ENCODE measurements around the gene RRBP1.

RRBP1 gene

DNA sequence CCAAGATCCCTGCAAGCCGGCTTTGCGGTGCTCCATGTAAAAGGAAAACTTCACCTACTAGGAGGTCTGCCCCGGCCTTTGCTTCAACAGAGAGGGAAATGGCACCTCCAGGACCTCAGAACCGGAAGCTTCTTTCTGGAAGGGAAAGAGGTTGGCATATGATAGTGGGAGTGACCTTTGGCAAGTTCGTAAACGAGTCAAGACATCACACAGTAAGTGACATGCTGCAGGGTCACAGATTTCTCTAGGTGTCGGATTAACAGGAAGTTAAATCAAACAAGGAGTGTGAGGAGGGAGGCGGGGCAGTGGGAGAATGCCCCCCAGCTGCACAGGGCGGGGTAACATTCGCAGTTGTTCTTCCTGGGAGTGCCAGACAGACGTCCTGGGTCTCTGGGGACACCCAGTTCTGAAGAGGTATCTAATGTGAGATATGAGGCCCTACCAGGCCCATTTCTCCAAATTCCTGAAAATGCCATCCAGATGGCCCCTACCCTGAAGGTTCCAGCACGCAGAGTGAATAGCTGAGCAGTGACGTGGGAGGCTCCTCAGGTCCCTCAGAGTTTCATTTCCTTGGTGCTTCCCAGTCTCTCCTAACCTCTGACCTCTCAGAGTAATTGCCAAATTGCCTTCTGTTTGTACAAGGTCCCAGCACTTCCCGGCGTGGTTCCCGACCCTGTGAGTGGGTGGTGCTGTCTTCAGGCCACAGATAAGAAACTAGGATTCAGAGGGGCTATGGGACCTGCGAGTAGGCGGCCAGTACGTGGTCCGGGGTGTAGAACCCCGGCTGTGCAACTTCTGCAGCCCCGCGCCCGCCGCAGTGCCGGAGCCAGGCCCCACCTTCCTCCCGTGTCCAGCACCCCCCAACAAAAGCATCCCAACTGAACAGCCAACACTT is 1.9 kb downstream of the RRBP1 start:
- DNase-seq: no peak

DNA sequence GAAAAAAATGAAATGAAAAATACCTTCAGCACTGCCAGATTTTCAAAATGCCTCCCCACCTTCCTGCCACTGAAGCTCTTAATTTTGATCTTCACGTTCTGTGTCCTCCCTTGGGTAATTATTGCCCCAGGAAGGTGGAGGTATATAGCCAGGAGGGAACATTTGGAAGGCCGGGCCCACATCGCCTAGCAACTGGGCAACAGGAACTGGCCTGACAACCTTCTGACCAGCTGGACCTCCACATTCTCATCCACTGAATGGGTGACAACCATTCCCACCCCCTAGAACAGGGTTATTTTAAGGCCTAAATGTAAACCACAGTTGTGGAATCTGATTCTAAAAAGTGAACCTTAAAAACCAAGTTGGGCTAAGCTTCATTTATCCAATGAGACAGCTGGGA is 3.2 kb downstream of the RRBP1 start:
- DNase-seq: no peak

DNA sequence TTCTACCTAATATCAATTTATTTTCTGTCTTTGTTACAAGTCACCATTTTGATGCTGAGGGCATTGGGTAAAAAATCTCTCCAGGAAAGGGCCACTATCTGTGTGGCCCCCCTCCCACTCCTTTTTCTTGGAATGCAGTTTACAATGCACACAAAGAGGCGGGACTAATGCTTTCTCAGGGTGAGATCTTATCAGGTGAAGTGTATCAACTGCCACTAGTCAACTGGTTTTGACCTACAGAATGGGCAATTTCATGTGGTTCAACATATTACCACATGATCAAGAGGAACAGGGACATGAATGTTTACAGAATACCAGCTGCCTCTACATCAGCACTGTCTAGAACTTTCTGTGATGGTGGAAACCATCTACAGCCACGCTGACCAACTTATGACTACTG is 3.7 kb downstream of the RRBP1 start:
- DNase-seq: no peak

DNA sequence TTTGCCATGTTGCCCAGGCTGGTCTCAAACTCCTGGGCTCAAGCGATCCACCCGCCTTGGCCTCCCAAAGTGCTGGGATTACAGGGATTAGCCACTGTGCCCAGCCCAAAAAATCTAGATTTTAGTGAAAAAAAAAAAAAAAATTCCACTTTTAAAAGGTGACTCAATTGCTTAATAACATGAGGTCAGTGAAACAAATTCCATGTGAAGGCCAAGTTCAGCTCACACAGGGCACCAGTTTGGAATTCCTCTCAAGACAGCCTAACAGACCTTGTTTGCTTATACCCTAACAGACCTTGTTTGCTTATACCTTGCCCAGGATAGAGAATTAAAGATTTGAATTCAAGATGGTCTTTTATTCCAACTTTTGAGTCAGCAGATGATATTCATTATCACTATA is 5.1 kb downstream of the RRBP1 start:
- DNase-seq: no peak

DNA sequence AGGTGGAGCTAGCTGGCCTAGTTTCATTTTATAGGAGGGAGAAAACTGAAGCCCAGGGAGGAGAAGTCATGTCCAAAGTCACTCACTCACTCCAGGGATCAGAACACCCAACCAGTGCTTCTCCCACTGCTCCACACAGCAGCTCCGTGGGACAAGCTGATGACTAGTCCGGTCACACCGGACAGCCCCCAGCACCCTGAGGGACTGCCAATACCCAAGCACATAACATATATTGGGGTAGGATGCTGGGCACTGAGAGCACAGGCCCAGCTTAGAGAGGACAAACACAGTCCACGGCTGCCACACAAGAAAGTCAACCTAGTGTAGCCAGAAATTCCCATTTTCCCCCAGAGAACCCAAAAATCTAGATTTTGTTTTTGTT is 5.7 kb downstream of the RRBP1 start:
- DNase-seq: no peak

DNA sequence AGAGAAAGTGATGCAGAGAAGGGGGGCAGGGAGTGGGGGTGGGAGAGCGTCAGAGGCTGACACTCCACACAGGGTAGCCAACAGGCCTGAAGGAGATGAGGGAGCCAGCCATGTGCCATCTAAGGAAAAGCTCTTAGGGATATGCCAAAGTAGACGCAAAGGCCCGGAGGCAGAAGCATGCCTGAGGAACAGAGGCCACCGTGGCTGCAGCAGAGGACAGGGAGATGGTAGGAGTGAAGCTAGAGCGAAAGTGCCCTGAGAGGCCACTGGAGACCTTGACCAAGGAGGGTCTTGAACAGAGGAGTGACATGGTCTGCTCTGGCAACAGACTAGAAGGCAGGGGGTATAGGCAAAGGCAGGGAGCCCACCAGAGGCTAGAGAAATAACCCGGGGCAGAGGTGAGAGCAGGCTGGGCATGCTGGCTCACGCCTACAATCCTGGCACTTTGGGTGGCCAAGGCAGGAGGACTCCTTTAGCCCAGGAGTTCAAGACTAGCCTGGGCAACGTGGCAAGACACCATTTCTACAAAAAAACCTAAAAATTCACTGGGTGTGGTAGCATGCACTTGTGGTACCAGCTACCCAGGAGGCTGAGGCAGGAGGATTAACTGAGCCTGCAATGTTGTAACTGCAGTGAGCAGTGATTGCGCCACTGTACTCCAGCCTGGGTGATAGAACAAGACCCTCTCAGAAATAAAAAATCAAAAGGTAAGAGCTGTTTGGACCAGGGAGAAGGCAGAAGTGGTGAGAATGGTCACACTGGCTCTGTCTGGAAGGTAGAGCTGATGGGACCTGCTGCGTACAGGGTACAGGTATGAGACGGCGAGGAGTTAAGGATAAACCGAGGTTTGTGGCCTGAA is 6.3 kb downstream of the RRBP1 start:
- no peak for DNase-seq

DNA sequence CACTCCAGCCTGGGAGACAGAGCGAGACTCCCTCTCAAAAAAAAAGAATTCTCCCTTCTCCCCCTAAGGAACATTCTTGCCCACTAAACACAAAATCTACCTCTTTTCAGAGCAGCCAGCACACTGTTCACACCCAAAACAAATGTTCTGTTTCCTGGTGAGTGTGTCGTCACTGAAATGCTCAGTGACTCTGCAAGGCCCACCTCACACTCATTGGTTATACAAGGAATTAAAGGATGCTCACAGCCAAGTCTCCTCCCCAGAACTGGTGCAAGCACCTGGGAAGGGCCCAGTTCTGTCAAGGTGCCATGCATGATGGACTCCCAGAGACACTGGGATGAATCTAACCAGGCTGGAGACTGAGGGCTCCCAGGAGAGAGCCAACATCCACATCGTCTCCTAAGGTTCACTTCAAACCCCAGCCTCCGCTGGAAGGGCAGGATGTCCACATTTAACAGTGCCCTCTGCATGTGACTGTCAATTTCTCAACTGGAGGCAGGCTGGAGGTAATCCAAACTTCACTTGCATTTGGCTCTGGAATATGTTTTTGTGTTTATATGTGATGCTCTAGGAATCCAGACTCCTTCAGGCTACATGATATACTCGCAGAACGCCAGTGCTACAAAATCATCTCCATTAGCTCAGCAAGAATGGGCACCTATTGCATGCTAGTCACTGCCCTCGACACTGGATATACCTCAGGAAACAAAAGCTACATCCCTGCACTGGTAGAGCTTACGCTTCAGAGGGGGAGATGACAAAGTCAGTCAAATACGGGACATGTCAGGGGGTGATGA is 7.1 kb downstream of the RRBP1 start:
- no peak for DNase-seq

DNA sequence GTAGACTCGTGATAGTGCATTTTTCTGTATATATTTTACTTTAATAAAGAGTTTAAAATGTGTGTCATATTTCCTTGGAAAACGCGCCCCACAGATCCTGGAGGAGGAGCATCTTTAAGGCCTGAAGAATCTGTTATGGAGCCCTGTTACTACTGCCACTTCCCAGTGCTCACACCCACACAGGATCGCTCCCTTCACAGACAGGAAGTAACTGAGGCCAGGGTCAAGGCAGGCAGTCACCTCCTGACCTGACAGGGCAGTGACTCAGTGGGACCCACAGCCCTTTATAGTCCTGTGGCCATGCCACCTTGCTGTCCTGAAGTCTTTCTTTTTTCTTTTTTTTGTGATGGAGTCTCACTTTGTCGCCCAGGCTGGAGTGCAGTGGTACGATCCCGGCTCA is 9.0 kb downstream of the RRBP1 start:
- no peak for DNase-seq

DNA sequence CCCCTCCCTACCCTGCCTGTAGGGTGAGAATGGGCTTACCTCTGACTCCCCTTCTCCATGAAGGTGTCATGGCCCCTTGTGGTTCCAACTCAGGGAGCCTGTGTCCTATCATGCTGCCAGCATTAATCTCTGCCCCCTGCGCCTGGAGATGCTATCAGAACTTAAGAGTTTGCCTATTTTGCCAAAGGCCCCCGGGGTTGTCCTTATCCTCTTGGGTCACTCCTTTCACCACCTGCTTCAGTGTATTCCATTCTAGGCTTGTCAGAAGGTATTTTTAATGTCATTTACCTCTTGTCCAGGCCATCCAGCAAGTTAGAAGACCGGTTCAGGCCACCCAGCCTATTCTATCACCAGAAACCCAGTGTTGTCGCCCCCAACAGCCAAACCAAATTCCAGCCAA is 10.5 kb downstream of the RRBP1 start:
- DNase-seq: no peak

DNA sequence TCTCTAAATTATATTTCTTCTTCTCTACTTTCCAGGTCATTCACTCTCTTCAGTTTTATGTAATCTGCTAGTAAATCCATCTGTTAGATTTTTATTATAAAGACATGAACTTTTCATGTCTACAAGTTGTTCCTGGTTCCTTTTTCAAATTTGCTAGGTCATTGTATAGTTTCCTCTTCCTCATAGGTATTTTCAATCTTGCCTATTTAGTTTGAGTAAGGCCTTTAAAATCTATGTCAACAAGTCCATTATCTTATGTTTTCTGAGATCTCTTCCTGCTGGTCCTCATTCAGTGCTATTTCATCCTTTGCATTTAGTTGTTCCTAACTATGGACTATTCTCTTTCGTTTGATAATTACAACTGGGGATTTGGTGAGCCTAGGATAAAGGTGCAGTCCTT is 11.0 kb downstream of the RRBP1 start:
- no peak for DNase-seq

DNA sequence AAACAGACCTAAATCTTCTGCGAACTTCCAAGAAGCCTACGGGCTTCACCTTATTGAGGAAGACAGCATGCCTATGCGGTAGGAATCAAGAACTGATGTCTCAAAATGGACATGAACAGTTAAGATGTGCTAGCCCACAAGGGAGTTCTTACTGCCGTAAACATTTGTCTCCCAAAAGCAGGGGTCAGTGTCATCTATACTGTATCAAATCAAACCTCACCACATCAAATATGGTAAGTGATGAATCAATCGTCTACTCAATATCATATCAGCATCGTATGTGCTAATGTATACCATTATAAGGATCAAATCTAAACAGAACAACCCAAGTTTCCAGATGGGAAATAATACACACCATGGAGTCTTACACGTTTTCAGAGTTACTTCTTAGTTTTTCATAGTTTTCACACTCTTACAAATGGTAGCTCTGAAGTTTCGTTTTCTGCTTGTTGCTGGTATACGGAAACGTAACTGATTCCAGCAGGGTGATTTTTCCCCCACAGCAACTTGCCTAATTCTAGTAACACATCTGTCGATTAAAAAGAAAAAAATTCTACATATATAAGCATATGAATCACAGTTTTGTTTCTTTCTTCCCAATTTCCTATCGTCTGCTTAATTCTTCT is 12.6 kb downstream of the RRBP1 start:
- DNase-seq: no peak

DNA sequence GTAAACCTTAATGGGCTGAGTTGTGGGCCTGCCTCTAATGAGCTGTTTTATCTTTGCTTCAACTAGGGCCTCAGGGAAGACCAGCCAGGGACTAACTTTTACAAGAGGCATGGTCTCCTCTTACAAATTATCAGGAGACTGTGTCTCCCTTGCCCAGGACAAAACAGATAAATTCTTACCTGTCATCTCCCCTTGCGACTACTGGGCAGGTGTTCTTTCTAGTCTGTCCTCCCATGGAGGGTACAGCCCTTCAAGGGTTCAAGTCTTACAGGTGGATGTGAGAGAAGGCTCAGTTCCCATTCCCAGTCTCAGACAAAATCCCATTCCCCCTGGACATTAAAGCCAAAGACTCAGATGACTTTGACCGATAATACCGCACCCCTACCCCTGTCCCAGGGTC is 13.6 kb downstream of the RRBP1 start:
- no peak for DNase-seq

DNA sequence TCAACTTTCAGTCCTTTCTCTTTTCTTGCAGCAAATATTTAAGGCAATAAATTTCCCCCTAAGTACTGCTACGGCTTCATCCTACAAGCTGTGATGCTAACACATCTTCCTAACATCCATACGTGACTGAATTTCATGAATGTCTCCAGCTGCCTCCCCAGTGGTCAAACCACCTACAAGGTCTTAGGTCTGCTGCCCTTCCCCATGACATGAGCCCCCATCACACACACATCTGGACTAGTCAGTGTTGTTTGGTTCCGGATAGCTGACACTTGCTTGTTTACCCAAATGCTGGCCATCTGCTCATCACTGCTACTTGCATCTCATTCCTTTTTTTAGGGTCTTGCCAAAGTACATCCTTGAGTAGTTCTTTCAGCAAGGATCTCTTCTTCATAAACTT is 14.6 kb downstream of the RRBP1 start:
- no peak for DNase-seq

DNA sequence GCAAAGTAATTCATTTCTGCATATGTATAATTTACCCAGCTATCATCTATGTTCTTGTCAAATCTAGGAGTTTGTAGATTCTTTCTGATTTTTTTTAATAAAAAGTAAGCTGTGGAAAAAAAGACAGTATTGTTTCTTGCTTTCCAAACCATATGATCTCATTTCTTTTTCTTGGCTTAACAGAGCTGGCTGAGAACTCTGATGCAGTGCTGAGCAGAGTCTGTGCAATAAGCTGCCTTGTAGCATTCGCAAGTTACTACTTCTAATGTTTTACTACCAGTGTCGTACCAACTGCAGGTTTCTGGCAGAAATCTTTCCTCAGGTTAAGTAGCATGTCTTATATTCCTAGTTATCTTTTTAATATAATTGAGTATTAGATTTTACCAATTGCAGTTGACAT is 15.6 kb downstream of the RRBP1 start:
- DNase-seq: no peak

DNA sequence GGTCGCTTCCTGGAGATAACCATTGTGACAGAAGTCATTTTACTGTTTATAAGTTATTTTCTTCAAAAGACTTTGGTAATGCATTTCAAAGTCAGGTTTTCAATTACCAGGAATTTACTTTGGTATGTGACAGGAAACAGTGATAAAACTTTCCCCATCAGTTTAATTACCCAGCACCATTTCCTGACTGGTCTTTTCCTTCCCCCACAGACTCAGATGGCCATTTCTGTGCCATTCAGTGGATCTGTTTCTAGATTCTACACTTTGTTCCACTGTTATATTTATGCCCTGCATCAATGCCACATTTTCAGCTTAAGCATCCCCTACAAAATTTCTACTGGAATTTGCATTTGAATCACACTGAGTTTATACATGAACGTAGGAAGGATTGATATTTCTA is 16.3 kb downstream of the RRBP1 start:
- DNase-seq: no peak

DNA sequence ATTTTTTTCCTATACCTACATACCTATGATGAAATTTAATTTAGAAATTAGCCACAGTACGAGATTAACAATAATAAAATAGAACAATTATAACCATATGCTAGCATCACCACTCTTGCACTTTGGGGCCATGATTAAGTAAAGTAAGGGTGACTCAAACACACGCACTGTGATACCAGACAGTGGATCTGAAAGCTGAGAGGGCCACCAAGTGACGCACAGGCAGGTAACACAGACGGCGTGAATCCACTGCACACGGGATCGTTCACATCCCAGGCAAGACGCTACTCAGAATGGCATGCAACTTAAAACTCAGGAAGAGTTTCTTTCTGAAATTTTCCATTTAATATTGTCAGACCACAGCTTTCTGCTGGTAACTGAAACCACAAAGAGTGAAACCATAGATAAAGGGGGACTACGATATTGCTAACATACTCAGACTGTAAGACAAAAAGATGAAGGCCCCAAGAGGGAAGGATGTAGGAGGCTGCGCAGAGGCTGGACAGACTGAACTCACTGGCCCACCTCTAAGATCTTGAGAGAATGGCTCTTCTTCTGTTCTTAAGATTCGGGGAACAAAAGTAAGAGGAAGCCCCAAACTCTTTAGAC is 17.9 kb downstream of the RRBP1 start:
- no peak for DNase-seq

DNA sequence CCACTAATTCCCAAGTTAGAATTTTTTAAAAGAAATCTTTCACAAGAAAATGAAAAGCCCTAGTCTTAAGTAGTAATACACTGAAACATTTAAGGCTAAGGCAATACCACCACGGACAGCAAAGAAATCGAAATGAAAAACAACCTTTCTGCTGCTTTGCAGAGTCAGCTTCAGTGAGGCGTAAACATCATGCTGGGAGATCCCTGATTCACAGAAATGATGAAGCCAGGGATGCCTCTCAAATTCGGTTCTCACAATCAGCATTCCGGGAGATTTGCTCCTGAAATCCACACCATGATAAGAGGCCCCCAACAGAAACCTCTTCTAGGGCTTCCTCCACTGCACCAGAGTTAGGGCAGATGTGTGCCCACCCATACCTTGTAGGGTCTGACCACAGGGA is 18.6 kb downstream of the RRBP1 start:
- no peak for DNase-seq

DNA sequence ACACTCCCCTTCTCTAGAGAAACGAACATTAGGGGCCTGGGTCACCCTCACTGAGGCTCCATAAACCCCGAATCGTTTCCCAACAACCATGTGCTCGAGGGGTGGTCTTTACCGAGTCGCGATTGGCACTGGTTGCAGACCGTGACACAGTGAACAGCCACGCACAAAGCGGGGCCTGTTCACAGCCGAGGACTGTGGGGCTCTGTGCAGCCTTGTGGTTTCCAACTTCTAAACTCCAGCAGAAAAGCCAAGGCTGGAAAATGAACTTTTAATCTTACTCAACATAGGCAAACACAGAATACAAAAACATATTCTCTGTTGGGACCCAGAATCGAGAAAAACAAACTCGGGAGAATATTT is 19.0 kb downstream of the RRBP1 start:
- no peak for DNase-seq

DNA sequence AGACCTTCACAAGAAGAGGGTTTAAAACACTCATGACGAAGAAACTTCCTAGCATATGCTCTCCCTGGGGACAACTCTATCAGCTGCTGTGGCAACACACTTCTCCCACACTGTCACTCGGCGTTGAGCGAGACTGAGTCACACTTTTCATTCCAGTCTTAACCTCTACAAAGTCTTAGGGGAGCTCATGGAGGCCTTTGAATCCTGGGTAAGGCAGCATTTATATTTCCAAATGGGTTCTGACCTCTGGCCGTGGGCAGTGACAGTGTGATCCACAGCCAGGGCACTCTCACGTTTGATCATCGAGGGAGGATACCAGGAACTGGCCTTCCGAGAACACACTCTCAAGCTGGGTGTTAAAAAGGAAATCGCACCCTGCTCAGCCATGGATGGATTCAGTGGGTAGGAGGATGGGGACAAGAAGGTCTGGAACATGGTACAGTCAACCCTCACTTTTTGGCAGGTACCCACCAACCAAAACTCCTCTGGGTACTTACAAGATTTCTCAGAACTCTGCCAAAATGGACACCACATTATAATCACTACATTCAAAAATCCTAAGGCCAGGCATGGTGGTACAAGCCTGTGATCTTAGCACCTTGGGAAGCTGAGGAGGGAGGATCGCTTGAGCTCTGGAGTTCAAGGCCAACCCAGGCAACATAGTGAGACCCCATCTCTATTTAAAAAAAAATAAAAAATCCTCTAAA is 19.6 kb downstream of the RRBP1 start:
- DNase-seq: no peak

DNA sequence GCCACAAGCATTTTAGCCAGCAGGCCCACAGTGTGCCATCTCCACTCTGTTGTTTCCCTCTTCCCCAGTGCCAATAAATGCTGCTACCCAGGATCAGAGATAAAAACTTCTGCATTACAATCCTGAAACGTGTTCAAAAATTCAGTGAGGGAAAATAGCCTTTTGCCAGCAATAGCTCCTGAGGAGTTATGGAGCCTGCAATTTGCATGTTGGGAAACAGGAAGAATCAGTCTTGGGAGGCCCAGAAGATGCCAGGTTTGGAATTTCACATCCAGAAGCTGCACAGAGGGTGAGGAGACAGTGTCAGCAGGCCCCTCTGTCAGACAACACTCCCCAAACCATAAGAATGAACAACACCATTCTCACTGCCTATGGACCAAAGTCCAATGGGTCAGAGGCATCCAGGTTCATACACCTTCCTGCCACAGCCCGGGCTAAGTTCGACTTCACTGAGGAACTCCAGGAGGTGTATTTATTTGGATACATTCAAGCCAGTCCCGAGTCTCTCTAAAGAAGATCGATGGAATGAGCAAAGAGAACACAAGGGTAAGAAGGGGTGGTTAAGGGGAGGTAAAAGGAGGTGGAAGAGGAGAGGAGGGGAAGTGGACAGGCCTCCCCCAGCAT is 20.8 kb downstream of the RRBP1 start:
- no peak for DNase-seq

DNA sequence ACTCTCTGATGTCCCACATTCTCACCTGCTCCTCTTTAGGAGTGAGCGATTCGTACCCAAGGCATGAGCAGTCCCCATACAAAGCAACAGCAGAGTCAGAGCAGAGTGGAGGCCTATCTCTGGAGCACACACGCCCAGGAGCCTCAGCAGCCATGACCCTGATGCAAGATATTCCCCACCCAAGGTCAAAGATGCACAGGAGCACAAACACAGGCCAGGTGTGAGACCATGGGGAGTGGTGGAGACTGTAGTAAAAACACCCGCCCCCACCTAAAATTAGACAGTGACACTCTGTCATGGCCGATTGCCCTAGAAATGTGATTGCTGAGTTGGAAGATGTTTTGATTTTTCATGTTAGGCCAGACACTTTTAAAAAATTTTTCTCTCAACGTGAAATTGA is 21.4 kb downstream of the RRBP1 start:
- DNase-seq: no peak

DNA sequence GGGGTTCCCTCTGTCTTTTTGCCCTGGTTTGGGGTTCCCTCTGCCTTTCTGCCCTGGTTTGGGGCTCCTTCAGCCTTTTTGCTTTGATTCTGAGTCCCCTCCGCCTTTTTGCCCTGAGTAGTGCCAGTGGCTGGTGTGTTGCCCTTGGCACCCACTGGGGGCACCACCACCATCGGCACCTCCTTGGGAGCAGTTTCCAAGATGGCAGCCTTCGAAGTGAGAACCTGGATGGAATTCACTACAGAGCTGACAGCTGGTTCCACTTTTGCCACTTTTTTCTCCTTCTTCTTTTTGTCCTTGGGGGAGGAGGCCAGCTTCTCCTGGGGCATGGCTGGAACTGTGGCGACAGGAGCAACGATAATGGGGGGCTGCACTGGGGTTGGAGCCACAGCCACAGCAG is 22.2 kb downstream of the RRBP1 start:
- DNase-seq: no peak

All from NCI-H187 treated with DMSO at 0.1 percent for 48 hours (cell line).